Measurements from ENCODE around the gene ANKRD31. TPM values are rescaled to one million over a fixed set of nuclear protein-coding genes. Genes with fewer than 3 reads are reported as not detected.

ANKRD31 gene
- total RNA-seq, 1 experiment from 2014 or later, result 0.09 TPM

- no peak for TF ChIP-seq GABPB1 (CRISPR knock-in tag; IDR thresholded peaks at IDR 0.05)
- TF ChIP-seq ZNF423 (CRISPR knock-in tag; IDR thresholded peaks at IDR 0.05), result no peak
- TF ChIP-seq TEAD1 (CRISPR knock-in tag; IDR thresholded peaks at IDR 0.05), result no peak
- TF ChIP-seq, protein P1, sequence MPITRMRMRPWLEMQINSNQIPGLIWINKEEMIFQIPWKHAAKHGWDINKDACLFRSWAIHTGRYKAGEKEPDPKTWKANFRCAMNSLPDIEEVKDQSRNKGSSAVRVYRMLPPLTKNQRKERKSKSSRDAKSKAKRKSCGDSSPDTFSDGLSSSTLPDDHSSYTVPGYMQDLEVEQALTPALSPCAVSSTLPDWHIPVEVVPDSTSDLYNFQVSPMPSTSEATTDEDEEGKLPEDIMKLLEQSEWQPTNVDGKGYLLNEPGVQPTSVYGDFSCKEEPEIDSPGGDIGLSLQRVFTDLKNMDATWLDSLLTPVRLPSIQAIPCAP (CRISPR knock-in tag; IDR thresholded peaks at IDR 0.05), result no peak
- TF ChIP-seq, protein P2, sequence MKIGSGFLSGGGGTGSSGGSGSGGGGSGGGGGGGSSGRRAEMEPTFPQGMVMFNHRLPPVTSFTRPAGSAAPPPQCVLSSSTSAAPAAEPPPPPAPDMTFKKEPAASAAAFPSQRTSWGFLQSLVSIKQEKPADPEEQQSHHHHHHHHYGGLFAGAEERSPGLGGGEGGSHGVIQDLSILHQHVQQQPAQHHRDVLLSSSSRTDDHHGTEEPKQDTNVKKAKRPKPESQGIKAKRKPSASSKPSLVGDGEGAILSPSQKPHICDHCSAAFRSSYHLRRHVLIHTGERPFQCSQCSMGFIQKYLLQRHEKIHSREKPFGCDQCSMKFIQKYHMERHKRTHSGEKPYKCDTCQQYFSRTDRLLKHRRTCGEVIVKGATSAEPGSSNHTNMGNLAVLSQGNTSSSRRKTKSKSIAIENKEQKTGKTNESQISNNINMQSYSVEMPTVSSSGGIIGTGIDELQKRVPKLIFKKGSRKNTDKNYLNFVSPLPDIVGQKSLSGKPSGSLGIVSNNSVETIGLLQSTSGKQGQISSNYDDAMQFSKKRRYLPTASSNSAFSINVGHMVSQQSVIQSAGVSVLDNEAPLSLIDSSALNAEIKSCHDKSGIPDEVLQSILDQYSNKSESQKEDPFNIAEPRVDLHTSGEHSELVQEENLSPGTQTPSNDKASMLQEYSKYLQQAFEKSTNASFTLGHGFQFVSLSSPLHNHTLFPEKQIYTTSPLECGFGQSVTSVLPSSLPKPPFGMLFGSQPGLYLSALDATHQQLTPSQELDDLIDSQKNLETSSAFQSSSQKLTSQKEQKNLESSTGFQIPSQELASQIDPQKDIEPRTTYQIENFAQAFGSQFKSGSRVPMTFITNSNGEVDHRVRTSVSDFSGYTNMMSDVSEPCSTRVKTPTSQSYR (CRISPR knock-in tag; IDR thresholded peaks at IDR 0.05), result no peak
- TF ChIP-seq SMAD3 (CRISPR knock-in tag; IDR thresholded peaks at IDR 0.05; ENCODE audit: borderline replicate concordance), result no peak
- no peak for TF ChIP-seq JAZF1 (CRISPR knock-in tag; IDR thresholded peaks at IDR 0.05)
- no peak for TF ChIP-seq ATF1 (CRISPR knock-in tag; IDR thresholded peaks at IDR 0.05)
- TF ChIP-seq ZNF263 (CRISPR knock-in tag; IDR thresholded peaks at IDR 0.05; ENCODE audit: low read depth), result no peak
- no peak for TF ChIP-seq ZNF138 (CRISPR knock-in tag; conservative IDR thresholded peaks at IDR 0.05)
These were observed 98.0 kb downstream of the ANKRD31 start (continued) for GRCh38 chr5:75138689-75139088.

- H3K27ac Mint-ChIP-seq, result no peak overlapping the region
- no peaks in the 10 kb centered on the region for H3K4me1 Mint-ChIP-seq
- ChIA-PET CTCF (no interaction called here), POLR2A (no interaction called here)
- H3K9me3 Mint-ChIP-seq, result peaks cover 28% of the 10 kb centered on the region
- H3K4me3 Mint-ChIP-seq, result no peak overlapping the region
- H3K36me3 Mint-ChIP-seq, result peaks cover 27% of the 10 kb centered on the region
- DNase-seq (ENCODE audit: low spot score) (no peak), ATAC-seq (no peak)
- H3K27me3 Mint-ChIP-seq (ENCODE audit: low read depth), result no peaks in the 10 kb centered on the region
- TF ChIP-seq ZMAT4 (CRISPR knock-in tag; IDR thresholded peaks at IDR 0.05) (no peak), FOXK1 (CRISPR knock-in tag; IDR thresholded peaks at IDR 0.05) (no peak), ZNF416 (CRISPR knock-in tag; IDR thresholded peaks at IDR 0.05) (no peak), ZNF396 (CRISPR knock-in tag; IDR thresholded peaks at IDR 0.05; ENCODE audit: borderline replicate concordance) (no peak), SOX15 (CRISPR knock-in tag; IDR thresholded peaks at IDR 0.05) (no peak), GTF2I (CRISPR knock-in tag; conservative IDR thresholded peaks at IDR 0.05) (no peak), ZNF138 (CRISPR knock-in tag; conservative IDR thresholded peaks at IDR 0.05) (no peak), RORB (CRISPR knock-in tag; IDR thresholded peaks at IDR 0.05) (no peak), NFYB (CRISPR knock-in tag; conservative IDR thresholded peaks at IDR 0.05; ENCODE audit: low read depth) (no peak), FOXJ3 (CRISPR knock-in tag; IDR thresholded peaks at IDR 0.05; ENCODE audit: borderline replicate concordance) (no peak), TP53 (CRISPR knock-in tag; IDR thresholded peaks at IDR 0.05) (no peak), AR (CRISPR knock-in tag; IDR thresholded peaks at IDR 0.05) (no peak), ZSCAN18 (CRISPR knock-in tag; IDR thresholded peaks at IDR 0.05) (no peak), GRHL2 (CRISPR knock-in tag; IDR thresholded peaks at IDR 0.05; ENCODE audit: insufficient replicate concordance, severe bottlenecking) (no peak), ZNF317 (CRISPR knock-in tag; IDR thresholded peaks at IDR 0.05; ENCODE audit: borderline replicate concordance, low read depth) (no peak)
- TF ChIP-seq, protein P3, sequence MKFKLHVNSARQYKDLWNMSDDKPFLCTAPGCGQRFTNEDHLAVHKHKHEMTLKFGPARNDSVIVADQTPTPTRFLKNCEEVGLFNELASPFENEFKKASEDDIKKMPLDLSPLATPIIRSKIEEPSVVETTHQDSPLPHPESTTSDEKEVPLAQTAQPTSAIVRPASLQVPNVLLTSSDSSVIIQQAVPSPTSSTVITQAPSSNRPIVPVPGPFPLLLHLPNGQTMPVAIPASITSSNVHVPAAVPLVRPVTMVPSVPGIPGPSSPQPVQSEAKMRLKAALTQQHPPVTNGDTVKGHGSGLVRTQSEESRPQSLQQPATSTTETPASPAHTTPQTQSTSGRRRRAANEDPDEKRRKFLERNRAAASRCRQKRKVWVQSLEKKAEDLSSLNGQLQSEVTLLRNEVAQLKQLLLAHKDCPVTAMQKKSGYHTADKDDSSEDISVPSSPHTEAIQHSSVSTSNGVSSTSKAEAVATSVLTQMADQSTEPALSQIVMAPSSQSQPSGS (CRISPR knock-in tag; IDR thresholded peaks at IDR 0.05; ENCODE audit: borderline replicate concordance, low read depth), result no peak
- TF ChIP-seq, protein P4, sequence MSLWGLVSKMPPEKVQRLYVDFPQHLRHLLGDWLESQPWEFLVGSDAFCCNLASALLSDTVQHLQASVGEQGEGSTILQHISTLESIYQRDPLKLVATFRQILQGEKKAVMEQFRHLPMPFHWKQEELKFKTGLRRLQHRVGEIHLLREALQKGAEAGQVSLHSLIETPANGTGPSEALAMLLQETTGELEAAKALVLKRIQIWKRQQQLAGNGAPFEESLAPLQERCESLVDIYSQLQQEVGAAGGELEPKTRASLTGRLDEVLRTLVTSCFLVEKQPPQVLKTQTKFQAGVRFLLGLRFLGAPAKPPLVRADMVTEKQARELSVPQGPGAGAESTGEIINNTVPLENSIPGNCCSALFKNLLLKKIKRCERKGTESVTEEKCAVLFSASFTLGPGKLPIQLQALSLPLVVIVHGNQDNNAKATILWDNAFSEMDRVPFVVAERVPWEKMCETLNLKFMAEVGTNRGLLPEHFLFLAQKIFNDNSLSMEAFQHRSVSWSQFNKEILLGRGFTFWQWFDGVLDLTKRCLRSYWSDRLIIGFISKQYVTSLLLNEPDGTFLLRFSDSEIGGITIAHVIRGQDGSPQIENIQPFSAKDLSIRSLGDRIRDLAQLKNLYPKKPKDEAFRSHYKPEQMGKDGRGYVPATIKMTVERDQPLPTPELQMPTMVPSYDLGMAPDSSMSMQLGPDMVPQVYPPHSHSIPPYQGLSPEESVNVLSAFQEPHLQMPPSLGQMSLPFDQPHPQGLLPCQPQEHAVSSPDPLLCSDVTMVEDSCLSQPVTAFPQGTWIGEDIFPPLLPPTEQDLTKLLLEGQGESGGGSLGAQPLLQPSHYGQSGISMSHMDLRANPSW (CRISPR knock-in tag; conservative IDR thresholded peaks at IDR 0.05; ENCODE audit: low read depth), result no peak
These were observed 105.8 kb downstream of the ANKRD31 start for GRCh38 chr5:75130818-75131349.

Measured in WTC11 (cell line).